ENCODE data around the gene TBC1D5. TPM values are rescaled to one million over a fixed set of nuclear protein-coding genes. Genes with fewer than 3 reads are reported as not detected.

Gene TBC1D5
- total and polyA plus RNA-seq, 2 of the 8 experiments (the other 6 are each of a cell fraction or from before 2014, with no cell fraction given) = 11.0 to 22.9 TPM

GRCh38 chr3:17573396-17573795, 169.0 kb downstream of the TBC1D5 start:
- TF ChIP-seq CBX5 (IDR thresholded peaks at IDR 0.05; ENCODE audit: low read depth, low read length) = no peak
- TF ChIP-seq EGR1 (IDR thresholded peaks at IDR 0.05; ENCODE audit: borderline replicate concordance, low read depth, low read length) = no peak
- no peak for TF ChIP-seq KDM1A (IDR thresholded peaks at IDR 0.05; ENCODE audit: borderline replicate concordance, low read length)
- no peak for TF ChIP-seq MAX (IDR thresholded peaks at IDR 0.05)
- TF ChIP-seq RFX5 (IDR thresholded peaks at IDR 0.05; ENCODE audit: borderline replicate concordance, low read depth, low read length) = no peak
- no peak for TF ChIP-seq RXRA (IDR thresholded peaks at IDR 0.05; ENCODE audit: insufficient read depth, low read depth, low read length)
- no peak for TF ChIP-seq CREB1 (IDR thresholded peaks at IDR 0.05)
- no peak for TF ChIP-seq CTCF (IDR thresholded peaks at IDR 0.05; ENCODE audit: control extremely low read depth in 1 of 3, insufficient read depth in 1 of 3, low read depth in 1 of 3, low read length in 3 of 3)
- no peak for TF ChIP-seq CHD2 (IDR thresholded peaks at IDR 0.05; ENCODE audit: low read length)
- TF ChIP-seq TAF1 (IDR thresholded peaks at IDR 0.05; ENCODE audit: low read depth, low read length) = no peak
- TF ChIP-seq BCL11A (IDR thresholded peaks at IDR 0.05; ENCODE audit: low read depth in 2 of 2, low read length in 2 of 2) = no peak
- TF ChIP-seq POLR2A (IDR thresholded peaks at IDR 0.05; ENCODE audit: control extremely low read depth in 1 of 2, low read depth in 2 of 2, low read length in 2 of 2) = no peak
- no peak for TF ChIP-seq BRCA1 (IDR thresholded peaks at IDR 0.05; ENCODE audit: low read depth, low read length)
- Histone ChIP-seq H3K27ac (ENCODE audit: low read depth, low read length) (no peak overlapping the region), H3K4me2 (ENCODE audit: insufficient read depth in 1 of 2, low read depth in 2 of 2, low read length in 2 of 2) (no peak overlapping the region), H4K91ac (replicated peaks; ENCODE audit: insufficient read length, low read length) (no peak overlapping the region), H3K14ac (ENCODE audit: insufficient read length) (no peak overlapping the region), H3K18ac (ENCODE audit: extremely low read depth, low read length) (no peak overlapping the region), H4K8ac (ENCODE audit: extremely low read depth, insufficient read depth, low read length) (no peak overlapping the region), H3K56ac (replicated peaks; ENCODE audit: insufficient read length, low read depth, low read length) (no peak overlapping the region), H4K20me1 (replicated peaks in 1 of 2; ENCODE audit: control insufficient read depth in 1 of 2, insufficient read depth in 2 of 2, low read length in 2 of 2) (no peaks in the 10 kb centered on the region), H2AFZ (ENCODE audit: low read length) (no peak overlapping the region), H3K9me3 (ENCODE audit: insufficient read depth in 2 of 2, low read depth in 1 of 2, low read length in 1 of 2) (no peaks in the 10 kb centered on the region), H2AK5ac (ENCODE audit: low read depth, low read length) (no peak overlapping the region), H2BK15ac (ENCODE audit: low read length) (no peak overlapping the region), H3K27me3 (replicated peaks in 1 of 4; ENCODE audit: control insufficient read depth in 3 of 4, extremely low read depth in 1 of 4, insufficient read depth in 3 of 4, low read length in 3 of 4) (no peaks in the 10 kb centered on the region), H2BK5ac (ENCODE audit: low read depth, low read length) (no peak overlapping the region), H3K4me1 (replicated peaks in 1 of 4; ENCODE audit: control insufficient read depth in 3 of 4, insufficient read depth in 4 of 4, low read length in 3 of 4) (no peaks in the 10 kb centered on the region), H3K79me2 (ENCODE audit: control insufficient read depth in 1 of 2, insufficient read depth in 2 of 2, low read length in 2 of 2) (no peaks in the 10 kb centered on the region), H3K23ac (ENCODE audit: insufficient read length) (no peak overlapping the region), H3K9ac (replicated peaks in 1 of 4; ENCODE audit: extremely low read depth in 1 of 4, low read depth in 3 of 4, low read length in 3 of 4) (no peak overlapping the region), H3K79me1 (ENCODE audit: low read depth, low read length) (no peaks in the 10 kb centered on the region), H4K5ac (ENCODE audit: insufficient read length, low read depth, low read length) (no peak overlapping the region), H3K36me3 (ENCODE audit: control insufficient read depth in 2 of 4, insufficient read depth in 4 of 4, low read length in 3 of 4) (no peaks in the 10 kb centered on the region), H3K4me3 (ENCODE audit: extremely low read depth in 1 of 4, insufficient read depth in 2 of 4, low read depth in 3 of 4, low read length in 4 of 4) (no peak overlapping the region), H3K4ac (replicated peaks; ENCODE audit: insufficient read length, low read depth, low read length) (no peak overlapping the region), H2BK120ac (replicated peaks; ENCODE audit: low read depth, low read length) (no peak overlapping the region), H2BK20ac (ENCODE audit: low read length) (no peak overlapping the region), H3K23me2 (ENCODE audit: low read depth, low read length) (no peaks in the 10 kb centered on the region; the same call in 1 of the 2 replicates), H2BK12ac (ENCODE audit: low read depth, low read length) (no peak overlapping the region)
- ChIA-PET CTCF (ENCODE audit: partially characterized antibody) (no interaction called here), POLR2A (ENCODE audit: partially characterized antibody) (no interaction called here)
- 88% methylated on average over 1 of the region's 1 CpG; no CpG with 5 or more reads in 1 of the 2 experiments for WGBS, 2 experiments (ENCODE audit: extremely low coverage in 1 of 2, insufficient coverage in 1 of 2, insufficient read length in 1 of 2, insufficient replicate concordance in 2 of 2, low coverage in 1 of 2, low lambda C conversion rate in 2 of 2, missing lambda C conversion rate in 1 of 2)
- FAIRE-seq (no peak), DNase-seq (ENCODE audit: low read depth in 1 of 2, low spot score in 2 of 2) (no peak)
